ENCODE data around the gene IFITM5. TPM values are rescaled to one million over a fixed set of nuclear protein-coding genes. Genes with fewer than 3 reads are reported as not detected.

IFITM5 gene
- polyA plus RNA-seq, 1 donor from 2014 or later = not detected

DNA sequence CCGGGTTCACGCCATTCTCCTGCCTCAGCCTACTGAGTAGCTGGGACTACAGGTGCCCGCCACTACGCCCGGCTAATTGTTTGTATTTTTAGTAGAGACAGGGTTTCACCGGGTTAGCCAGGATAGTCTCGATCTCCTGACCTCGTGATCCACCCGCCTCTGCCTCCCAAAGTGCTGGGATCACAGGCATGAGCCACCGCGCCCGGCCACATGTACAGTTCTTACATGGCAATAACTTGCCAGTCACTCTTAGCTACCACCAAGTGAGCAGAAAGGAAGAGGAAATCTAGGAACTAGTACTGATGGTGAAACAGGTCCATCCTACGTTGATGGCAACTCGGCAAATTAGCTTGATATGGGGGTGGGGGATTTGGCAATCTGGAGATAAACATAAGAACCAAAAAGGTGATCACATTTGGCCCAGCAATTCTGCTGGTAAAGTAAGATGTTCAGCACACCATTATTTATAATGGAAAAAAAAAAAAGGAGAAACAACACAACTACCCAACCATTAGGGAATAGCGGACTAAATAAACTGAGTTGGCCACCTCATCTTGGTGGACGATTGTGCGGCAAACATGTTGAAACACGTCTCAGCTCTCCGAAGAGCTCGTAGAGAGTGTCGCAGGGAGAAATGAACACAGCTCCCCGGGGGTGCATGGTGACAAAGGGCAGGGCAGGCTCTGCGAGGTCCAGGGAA lies 15.8 kb downstream of the IFITM5 start:
- H3K9ac ChIP-seq (ENCODE audit: low read length) = no peak overlapping the region
- H3F3A ChIP-seq (ENCODE audit: insufficient read depth, low read length, poor library complexity, severe bottlenecking) = no peaks in the 10 kb centered on the region
- no peaks in the 10 kb centered on the region for H3K9me3 ChIP-seq (ENCODE audit: low read length)
- TF ChIP-seq CTCF (IDR thresholded peaks at IDR 0.05; ENCODE audit: poor library complexity, severe bottlenecking) (no peak), EP300 (conservative IDR thresholded peaks at IDR 0.05; ENCODE audit: poor library complexity, severe bottlenecking) (no peak), SMC3 (conservative IDR thresholded peaks at IDR 0.05; ENCODE audit: poor library complexity) (no peak), MXI1 (conservative IDR thresholded peaks at IDR 0.05; ENCODE audit: poor library complexity, severe bottlenecking) (no peak), POLR2AphosphoS5 (IDR thresholded peaks at IDR 0.05) (no peak), TAF1 (IDR thresholded peaks at IDR 0.05; ENCODE audit: low read depth) (no peak), RAD21 (conservative IDR thresholded peaks at IDR 0.05) (no peak), EZH2 (IDR thresholded peaks at IDR 0.05; ENCODE audit: borderline replicate concordance, insufficient read depth, low read length, poor library complexity, severe bottlenecking) (no peak)
- TF ChIP-seq, protein P1, sequence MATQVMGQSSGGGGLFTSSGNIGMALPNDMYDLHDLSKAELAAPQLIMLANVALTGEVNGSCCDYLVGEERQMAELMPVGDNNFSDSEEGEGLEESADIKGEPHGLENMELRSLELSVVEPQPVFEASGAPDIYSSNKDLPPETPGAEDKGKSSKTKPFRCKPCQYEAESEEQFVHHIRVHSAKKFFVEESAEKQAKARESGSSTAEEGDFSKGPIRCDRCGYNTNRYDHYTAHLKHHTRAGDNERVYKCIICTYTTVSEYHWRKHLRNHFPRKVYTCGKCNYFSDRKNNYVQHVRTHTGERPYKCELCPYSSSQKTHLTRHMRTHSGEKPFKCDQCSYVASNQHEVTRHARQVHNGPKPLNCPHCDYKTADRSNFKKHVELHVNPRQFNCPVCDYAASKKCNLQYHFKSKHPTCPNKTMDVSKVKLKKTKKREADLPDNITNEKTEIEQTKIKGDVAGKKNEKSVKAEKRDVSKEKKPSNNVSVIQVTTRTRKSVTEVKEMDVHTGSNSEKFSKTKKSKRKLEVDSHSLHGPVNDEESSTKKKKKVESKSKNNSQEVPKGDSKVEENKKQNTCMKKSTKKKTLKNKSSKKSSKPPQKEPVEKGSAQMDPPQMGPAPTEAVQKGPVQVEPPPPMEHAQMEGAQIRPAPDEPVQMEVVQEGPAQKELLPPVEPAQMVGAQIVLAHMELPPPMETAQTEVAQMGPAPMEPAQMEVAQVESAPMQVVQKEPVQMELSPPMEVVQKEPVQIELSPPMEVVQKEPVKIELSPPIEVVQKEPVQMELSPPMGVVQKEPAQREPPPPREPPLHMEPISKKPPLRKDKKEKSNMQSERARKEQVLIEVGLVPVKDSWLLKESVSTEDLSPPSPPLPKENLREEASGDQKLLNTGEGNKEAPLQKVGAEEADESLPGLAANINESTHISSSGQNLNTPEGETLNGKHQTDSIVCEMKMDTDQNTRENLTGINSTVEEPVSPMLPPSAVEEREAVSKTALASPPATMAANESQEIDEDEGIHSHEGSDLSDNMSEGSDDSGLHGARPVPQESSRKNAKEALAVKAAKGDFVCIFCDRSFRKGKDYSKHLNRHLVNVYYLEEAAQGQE (IDR thresholded peaks at IDR 0.05; ENCODE audit: borderline replicate concordance) = no peak
- H2AFZ ChIP-seq (ENCODE audit: low read depth, low read length) = no peak overlapping the region
- H3K36me3 ChIP-seq (ENCODE audit: insufficient read depth, low read length) = no peaks in the 10 kb centered on the region
- no peak overlapping the region for H3K4me3 ChIP-seq (ENCODE audit: low read length)
- no peaks in the 10 kb centered on the region for H3K9me2 ChIP-seq (ENCODE audit: insufficient read depth, low read length)
- peaks cover 17% of the 10 kb centered on the region for H3K27me3 ChIP-seq (ENCODE audit: insufficient read depth, low read depth, low read length)
- no peaks in the 10 kb centered on the region for H3K79me2 ChIP-seq (replicated peaks; ENCODE audit: insufficient read depth, low read length)
- no peak overlapping the region for H3K27ac ChIP-seq (ENCODE audit: low read length)
- H4K20me1 ChIP-seq (ENCODE audit: insufficient read depth) = no peaks in the 10 kb centered on the region
- no peak overlapping the region for H3K4me2 ChIP-seq (ENCODE audit: low read length)

- Histone ChIP-seq H3K27me3 (ENCODE audit: insufficient read depth, low read depth, low read length) (peaks cover 10% of the 10 kb centered on the region), H2AFZ (ENCODE audit: low read depth, low read length) (no peak overlapping the region), H3K79me2 (replicated peaks; ENCODE audit: insufficient read depth, low read length) (no peaks in the 10 kb centered on the region), H3K4me2 (ENCODE audit: low read length) (no peak overlapping the region), H3K4me3 (ENCODE audit: low read length) (no peak overlapping the region), H4K20me1 (ENCODE audit: insufficient read depth) (no peaks in the 10 kb centered on the region), H3K27ac (ENCODE audit: low read length) (no peak overlapping the region), H3K9me2 (ENCODE audit: insufficient read depth, low read length) (no peaks in the 10 kb centered on the region), H3K9me3 (ENCODE audit: low read length) (no peaks in the 10 kb centered on the region), H3K36me3 (ENCODE audit: insufficient read depth, low read length) (no peaks in the 10 kb centered on the region), H3K9ac (ENCODE audit: low read length) (no peak overlapping the region), H3F3A (ENCODE audit: insufficient read depth, low read length, poor library complexity, severe bottlenecking) (no peaks in the 10 kb centered on the region)
- TF ChIP-seq, protein P1 (IDR thresholded peaks at IDR 0.05; ENCODE audit: borderline replicate concordance) = no peak
- TF ChIP-seq EP300 (conservative IDR thresholded peaks at IDR 0.05; ENCODE audit: poor library complexity, severe bottlenecking) = no peak
- TF ChIP-seq TAF1 (IDR thresholded peaks at IDR 0.05; ENCODE audit: low read depth) = no peak
- no peak for TF ChIP-seq CTCF (IDR thresholded peaks at IDR 0.05; ENCODE audit: poor library complexity, severe bottlenecking)
- TF ChIP-seq MXI1 (conservative IDR thresholded peaks at IDR 0.05; ENCODE audit: poor library complexity, severe bottlenecking) = no peak
- TF ChIP-seq SMC3 (conservative IDR thresholded peaks at IDR 0.05; ENCODE audit: poor library complexity) = no peak
- TF ChIP-seq POLR2AphosphoS5 (IDR thresholded peaks at IDR 0.05) = no peak
- no peak for TF ChIP-seq RAD21 (conservative IDR thresholded peaks at IDR 0.05)
- TF ChIP-seq EZH2 (IDR thresholded peaks at IDR 0.05; ENCODE audit: borderline replicate concordance, insufficient read depth, low read length, poor library complexity, severe bottlenecking) = no peak
Observed at GRCh38 chr11:282630-283360, 16.5 kb downstream of the IFITM5 start.
